ENCODE data around the gene EFNB2.

GRCh38 chr13:106526738-106527444, 8.6 kb downstream of the EFNB2 start:
- no peak for TF ChIP-seq CTCF (IDR thresholded peaks at IDR 0.05)
- no peak for TF ChIP-seq EP300 (IDR thresholded peaks at IDR 0.05; ENCODE audit: low read depth)
- TF ChIP-seq POLR2AphosphoS5 (IDR thresholded peaks at IDR 0.05), result no peak
- TF ChIP-seq POLR2A (IDR thresholded peaks at IDR 0.05), result no peak
